Neural crest cell (in vitro differentiated cells): ENCODE measurements around the gene SIGLEC6. TPM values are rescaled to one million over a fixed set of nuclear protein-coding genes. Genes with fewer than 3 reads are reported as not detected.

ENCODE experiments used
- DNase-seq: peaks from one replicate; pipeline ENCODE4 v3.0.0; 2021; ENCODE audit warnings: low read depth, mixed read lengths, low spot score
- H3K27ac Mint-ChIP-seq: one replicate; pipeline ENCODE4 v1.8.0; 2021; ENCODE audit warnings: mild to moderate bottlenecking, mixed read lengths; ENCODE audit not compliant: unreplicated experiment
- H3K27me3 Mint-ChIP-seq: 2 replicates; pipeline ENCODE4 v1.8.0; 2021; ENCODE audit warnings: low read depth, mild to moderate bottlenecking, mixed read lengths
- H3K36me3 Mint-ChIP-seq: 2 replicates; pipeline ENCODE4 v1.8.0; 2021; ENCODE audit warnings: low read depth, mild to moderate bottlenecking, mixed read lengths
- H3K4me1 Mint-ChIP-seq: 2 replicates; pipeline ENCODE4 v1.8.0; 2021; ENCODE audit warnings: mixed read lengths
- H3K4me3 Mint-ChIP-seq: one replicate; pipeline ENCODE4 v1.8.0; 2021; ENCODE audit warnings: mild to moderate bottlenecking, mixed read lengths
- H3K9me3 Mint-ChIP-seq: 2 replicates; pipeline ENCODE4 v1.8.0; 2021; ENCODE audit warnings: mixed read lengths
- CTCF ChIP-seq: fragments of 200-600 bp; sonication (generic); conservative IDR thresholded peaks from 2 replicates; pipeline ENCODE4 v1.5.0; 2021; ENCODE audit warnings: antibody characterized with exemption, mild to moderate bottlenecking
- total RNA-seq: library from RNA; stranded (reverse); gene quantifications from 2 replicates; pipeline ENCODE4 v1.2.1, GENCODE V29; 2021

The SIGLEC6 gene
- total RNA-seq, 1 donor from 2014 or later, result not detected

DNA sequence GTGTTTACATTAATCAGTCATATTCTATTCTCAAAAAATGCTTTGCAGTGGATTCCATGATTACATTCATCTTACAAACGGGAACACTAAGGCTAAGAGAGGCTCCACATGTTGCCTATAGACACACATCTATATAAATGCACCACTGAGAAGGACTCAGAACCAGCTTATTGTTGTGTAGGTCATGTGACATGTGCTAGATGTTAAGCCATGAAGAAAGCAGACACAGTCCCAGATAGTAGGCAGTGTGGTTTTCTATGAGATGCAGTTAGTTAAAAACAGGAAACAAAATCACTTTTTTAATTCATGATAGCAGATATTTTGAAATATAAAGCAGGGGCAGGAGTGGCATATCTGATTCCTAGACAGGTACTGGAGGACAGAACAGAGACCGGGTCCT is 10.7 kb downstream of the SIGLEC6 start:
- no peak overlapping the region for H3K4me3 Mint-ChIP-seq
- TF ChIP-seq CTCF, result no peak
- no peaks in the 10 kb centered on the region for H3K36me3 Mint-ChIP-seq
- no peak for DNase-seq
- H3K27me3 Mint-ChIP-seq, result peaks cover 56% of the 10 kb centered on the region
- H3K4me1 Mint-ChIP-seq, result no peaks in the 10 kb centered on the region
- peaks cover 3% of the 10 kb centered on the region for H3K9me3 Mint-ChIP-seq
- H3K27ac Mint-ChIP-seq, result no peak overlapping the region

- Mint-ChIP-seq H3K36me3 (no peaks in the 10 kb centered on the region), H3K27me3 (peaks cover 65% of the 10 kb centered on the region), H3K9me3 (peaks cover 3% of the 10 kb centered on the region), H3K27ac (no peak overlapping the region), H3K4me3 (no peak overlapping the region), H3K4me1 (no peaks in the 10 kb centered on the region)
- TF ChIP-seq CTCF, result peak; percentile 80
- peak; percentile 6 for DNase-seq
These were observed 16.5 kb downstream of the SIGLEC6 start for GRCh38 chr19:51514866-51515481.

DNA sequence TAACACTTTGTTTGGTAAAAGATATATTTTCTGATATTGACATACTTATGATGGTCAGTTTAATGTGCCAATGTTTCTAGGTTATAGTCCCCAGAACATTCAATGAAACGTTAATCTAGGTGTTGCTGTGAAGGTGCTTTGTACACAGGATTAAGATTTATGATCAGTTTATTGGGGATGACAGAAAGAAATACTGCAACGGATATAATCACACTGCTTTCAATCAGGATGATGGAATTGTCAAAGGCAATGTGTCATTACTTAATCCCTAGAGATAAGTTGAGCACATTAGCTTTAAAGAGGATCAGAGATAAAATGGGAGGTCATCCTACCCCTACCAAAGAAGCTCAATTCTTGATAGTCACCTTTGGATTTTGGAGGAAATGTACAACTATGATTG is 17.5 kb downstream of the SIGLEC6 start:
- no peak for TF ChIP-seq CTCF
- no peak overlapping the region for H3K4me3 Mint-ChIP-seq
- no peak overlapping the region for H3K27ac Mint-ChIP-seq
- peaks cover 67% of the 10 kb centered on the region for H3K27me3 Mint-ChIP-seq
- DNase-seq, result no peak
- H3K9me3 Mint-ChIP-seq, result peaks cover 3% of the 10 kb centered on the region
- H3K36me3 Mint-ChIP-seq, result no peaks in the 10 kb centered on the region
- H3K4me1 Mint-ChIP-seq, result no peaks in the 10 kb centered on the region

DNA sequence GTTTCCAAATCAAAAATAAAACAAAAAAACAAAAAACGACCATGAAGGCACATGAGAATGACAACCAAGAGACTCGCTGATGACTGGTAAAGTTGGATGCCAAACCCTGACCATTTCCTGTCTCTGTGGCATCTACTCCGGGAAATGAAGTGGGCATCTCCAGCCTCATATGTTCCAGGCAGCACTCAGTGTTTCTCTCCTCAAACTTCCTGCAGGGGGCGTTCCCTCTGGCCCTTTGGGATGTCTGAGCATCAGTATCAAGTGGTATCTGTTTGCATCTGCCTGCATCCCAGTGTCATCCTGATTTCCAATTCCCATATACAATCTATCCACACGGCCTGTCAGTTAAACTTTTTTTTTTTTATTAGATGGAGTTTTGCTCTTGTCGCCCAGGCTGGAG is 20.1 kb downstream of the SIGLEC6 start:
- Mint-ChIP-seq H3K27me3 (peaks cover 70% of the 10 kb centered on the region), H3K27ac (no peak overlapping the region), H3K36me3 (no peaks in the 10 kb centered on the region), H3K4me3 (no peak overlapping the region), H3K9me3 (no peaks in the 10 kb centered on the region), H3K4me1 (no peaks in the 10 kb centered on the region)
- DNase-seq, result no peak
- TF ChIP-seq CTCF, result peak; percentile 44

DNA sequence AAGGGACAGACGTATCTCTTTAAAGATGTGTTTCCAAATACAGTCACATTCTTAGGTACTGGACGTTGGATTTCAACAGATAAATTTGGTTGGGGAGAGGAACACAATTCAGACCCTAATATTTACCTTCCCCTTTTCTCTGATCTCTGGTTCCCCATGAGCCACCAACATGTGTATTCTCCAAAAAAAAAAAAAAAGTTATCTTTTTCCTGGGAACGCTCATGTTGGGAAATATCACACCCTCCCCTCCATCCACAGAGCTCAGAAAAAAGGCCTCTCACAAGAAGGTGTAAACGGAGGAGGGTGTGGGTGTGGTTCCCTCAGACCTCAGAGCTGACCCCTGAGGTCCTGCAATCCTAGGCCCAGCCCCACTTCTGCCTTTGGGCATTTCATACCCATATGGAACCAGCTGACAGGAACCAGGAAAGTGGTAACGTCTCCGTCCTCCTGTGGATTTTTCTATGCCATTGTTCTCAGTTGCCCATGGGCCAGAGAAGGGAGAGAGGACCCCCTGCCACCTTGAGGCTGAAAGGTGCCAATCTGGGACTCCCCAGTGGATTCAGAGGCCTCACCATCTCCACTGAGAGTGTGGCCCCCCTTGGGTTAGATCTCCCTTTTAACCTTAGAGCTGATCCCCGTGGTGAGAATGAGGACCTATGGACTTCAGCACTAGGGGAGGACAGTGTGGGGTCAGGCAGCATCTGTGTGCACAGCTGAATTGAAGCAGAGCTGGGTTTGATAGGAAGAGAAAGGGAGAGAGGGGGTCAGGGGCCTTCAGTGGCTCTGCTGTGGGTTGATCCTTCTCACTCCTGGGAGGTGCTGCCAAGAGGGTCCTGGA is 21.4 kb downstream of the SIGLEC6 start:
- peaks cover 68% of the 10 kb centered on the region for H3K27me3 Mint-ChIP-seq
- no peak for DNase-seq
- no peaks in the 10 kb centered on the region for H3K4me1 Mint-ChIP-seq
- H3K9me3 Mint-ChIP-seq, result no peaks in the 10 kb centered on the region
- no peak overlapping the region for H3K4me3 Mint-ChIP-seq
- no peak overlapping the region for H3K27ac Mint-ChIP-seq
- no peak for TF ChIP-seq CTCF
- no peaks in the 10 kb centered on the region for H3K36me3 Mint-ChIP-seq
